ENCODE measurements around the gene ZNF638. TPM values are rescaled to one million over a fixed set of nuclear protein-coding genes. Genes with fewer than 3 reads are reported as not detected.

The ZNF638 gene
- total and polyA plus RNA-seq, 10 of the 15 experiments (the other 5 are each of a cell fraction or from before 2014, with no cell fraction given), result 37.6 to 133 (median 64.5) TPM

- no TSS peak for BruUV-seq (replicated peaks)
- H3K27ac ChIP-seq (ENCODE audit: control insufficient read depth, insufficient read depth), result no peak overlapping the region
- H3K4me2 ChIP-seq (ENCODE audit: control insufficient read depth, insufficient read depth), result no peak overlapping the region
- TF ChIP-seq SREBF2 (IDR thresholded peaks at IDR 0.05; ENCODE audit: low read length) (no peak), TAF1 (IDR thresholded peaks at IDR 0.05; ENCODE audit: borderline replicate concordance, low read depth, low read length) (no peak), HCFC1 (IDR thresholded peaks at IDR 0.05; ENCODE audit: low read length) (no peak), ZNF207 (IDR thresholded peaks at IDR 0.05; ENCODE audit: borderline replicate concordance) (no peak), ZBED1 (IDR thresholded peaks at IDR 0.05; ENCODE audit: borderline replicate concordance) (no peak), CBX5 (IDR thresholded peaks at IDR 0.05; ENCODE audit: low read depth) (no peak)
- TF ChIP-seq, protein P1, sequence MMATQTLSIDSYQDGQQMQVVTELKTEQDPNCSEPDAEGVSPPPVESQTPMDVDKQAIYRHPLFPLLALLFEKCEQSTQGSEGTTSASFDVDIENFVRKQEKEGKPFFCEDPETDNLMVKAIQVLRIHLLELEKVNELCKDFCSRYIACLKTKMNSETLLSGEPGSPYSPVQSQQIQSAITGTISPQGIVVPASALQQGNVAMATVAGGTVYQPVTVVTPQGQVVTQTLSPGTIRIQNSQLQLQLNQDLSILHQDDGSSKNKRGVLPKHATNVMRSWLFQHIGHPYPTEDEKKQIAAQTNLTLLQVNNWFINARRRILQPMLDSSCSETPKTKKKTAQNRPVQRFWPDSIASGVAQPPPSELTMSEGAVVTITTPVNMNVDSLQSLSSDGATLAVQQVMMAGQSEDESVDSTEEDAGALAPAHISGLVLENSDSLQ (IDR thresholded peaks at IDR 0.05), result no peak
- RAD21 ChIA-PET (ENCODE audit: unreplicated experiment), result no interaction called here
- DNase-seq (ENCODE audit: low read depth, low spot score) (no peak), ATAC-seq (no peak), FAIRE-seq (no peak)
- H3K27me3 ChIP-seq (replicated peaks in 1 of 2; ENCODE audit: control insufficient read depth in 2 of 2, insufficient read depth in 2 of 2, low read length in 1 of 2), result no peaks in the 10 kb centered on the region
- H3K79me2 ChIP-seq (ENCODE audit: control insufficient read depth, insufficient read depth, low read length), result peaks cover 50% of the 10 kb centered on the region
- H3K9me3 ChIP-seq (replicated peaks; ENCODE audit: control insufficient read depth, insufficient read depth, low read length), result no peaks in the 10 kb centered on the region
- no peak overlapping the region for H3K9ac ChIP-seq (ENCODE audit: control insufficient read depth, insufficient read depth, low read length)
- SMC1A ChIA-PET (ENCODE audit: uncharacterized antibody, unreplicated experiment), result interaction anchor here (0.6 to 2.7 kb wide), 3 partner anchors 12 to 289 kb away, joined by 3 to 15 read pairs (median 4); no protein-coding TSS in a partner anchor
- POLR2A ChIA-PET, result no interaction called here
- 95% methylated on average over 2 of the region's 2 CpGs for WGBS (ENCODE audit: insufficient coverage, insufficient replicate concordance, low lambda C conversion rate, missing lambda C conversion rate)
- no peak overlapping the region for H2AFZ ChIP-seq (ENCODE audit: control insufficient read depth, low read depth, low read length)
- H4K20me1 ChIP-seq (ENCODE audit: control insufficient read depth, insufficient read depth), result peaks cover 5% of the 10 kb centered on the region; the same call in 1 of the 2 replicates
- in situ Hi-C loops (cut with MboI), result no loop called here
- CTCF ChIA-PET, result interaction anchor here (6.3 kb wide), 1 partner anchor 14 kb away, joined by 50 read pairs; the partner anchor contains the start of gene ZNF638
- no peak overlapping the region for H3K4me3 ChIP-seq
- H3K36me3 ChIP-seq (ENCODE audit: control insufficient read depth in 2 of 2, insufficient read depth in 2 of 2, low read length in 1 of 2), result peaks cover 0 to 11% of the 10 kb centered on the region in 2 experiments; a peak in 3 of 4 replicates
- intact Hi-C loops (cut with micrococcal nuclease; ENCODE audit: unreplicated experiment), result no loop called here
- no peaks in the 10 kb centered on the region for H3K4me1 ChIP-seq (ENCODE audit: control insufficient read depth, insufficient read depth, low read length)
These were observed 14.5 kb downstream of the ZNF638 start for GRCh38 chr2:71346065-71346464.

DNA sequence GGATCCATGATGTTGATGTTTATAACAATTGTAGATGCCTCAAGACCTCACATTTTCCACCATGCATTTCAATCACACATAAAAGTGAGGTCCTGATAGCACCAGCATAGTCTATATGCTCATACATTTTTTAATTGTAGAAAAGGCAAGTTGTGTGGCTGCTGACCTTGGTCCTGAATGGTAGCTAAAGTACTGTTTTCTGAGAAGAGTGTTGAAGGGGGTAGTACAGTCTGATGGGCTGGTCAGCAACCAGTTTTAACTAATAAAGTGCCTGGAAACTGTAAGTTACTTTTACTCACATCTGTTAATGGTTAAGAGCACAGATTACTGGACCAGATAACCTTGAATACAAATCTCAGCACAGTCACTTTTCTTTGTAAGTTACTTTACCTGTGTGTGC, 15.9 kb downstream of the ZNF638 start:
- peaks cover 43% of the 10 kb centered on the region for H3K79me2 ChIP-seq (ENCODE audit: control insufficient read depth, insufficient read depth, low read length)
- H4K20me1 ChIP-seq (ENCODE audit: control insufficient read depth, insufficient read depth), result peaks cover 5% of the 10 kb centered on the region; the same call in 1 of the 2 replicates
- BruUV-seq (replicated peaks), result no TSS peak
- no peaks in the 10 kb centered on the region for H3K27me3 ChIP-seq (replicated peaks in 1 of 2; ENCODE audit: control insufficient read depth in 2 of 2, insufficient read depth in 2 of 2, low read length in 1 of 2)
- no peak overlapping the region for H2AFZ ChIP-seq (ENCODE audit: control insufficient read depth, low read depth, low read length)
- no peak overlapping the region for H3K4me2 ChIP-seq (ENCODE audit: control insufficient read depth, insufficient read depth)
- ATAC-seq, result peak; percentile 14; the same call in 1 of the 3 replicates
- H3K4me1 ChIP-seq (ENCODE audit: control insufficient read depth, insufficient read depth, low read length), result no peaks in the 10 kb centered on the region
- SMC1A ChIA-PET (ENCODE audit: uncharacterized antibody, unreplicated experiment), result interaction anchor here (0.7 kb wide), 1 partner anchor 897 kb away, joined by 3 read pairs; no protein-coding TSS in a partner anchor
- H3K9me3 ChIP-seq (replicated peaks; ENCODE audit: control insufficient read depth, insufficient read depth, low read length), result no peaks in the 10 kb centered on the region
- no peak for FAIRE-seq
- intact Hi-C loops (cut with micrococcal nuclease; ENCODE audit: unreplicated experiment) (no loop called here), in situ Hi-C loops (cut with MboI) (no loop called here)
- DNase-seq (ENCODE audit: low read depth, low spot score), result no peak
- POLR2A ChIA-PET, result no interaction called here
- H3K4me3 ChIP-seq, result no peak overlapping the region
- no peak overlapping the region for H3K27ac ChIP-seq (ENCODE audit: control insufficient read depth, insufficient read depth)
- CTCF ChIA-PET, result interaction anchor here (0.6 to 1.2 kb wide), 2 partner anchors 15 to 25 kb away, joined by 3 read pairs; no protein-coding TSS in a partner anchor
- H3K36me3 ChIP-seq (ENCODE audit: control insufficient read depth in 2 of 2, insufficient read depth in 2 of 2, low read length in 1 of 2), result peaks cover 0 to 11% of the 10 kb centered on the region in 2 experiments; a peak in 3 of 4 replicates
- TF ChIP-seq, protein P2, sequence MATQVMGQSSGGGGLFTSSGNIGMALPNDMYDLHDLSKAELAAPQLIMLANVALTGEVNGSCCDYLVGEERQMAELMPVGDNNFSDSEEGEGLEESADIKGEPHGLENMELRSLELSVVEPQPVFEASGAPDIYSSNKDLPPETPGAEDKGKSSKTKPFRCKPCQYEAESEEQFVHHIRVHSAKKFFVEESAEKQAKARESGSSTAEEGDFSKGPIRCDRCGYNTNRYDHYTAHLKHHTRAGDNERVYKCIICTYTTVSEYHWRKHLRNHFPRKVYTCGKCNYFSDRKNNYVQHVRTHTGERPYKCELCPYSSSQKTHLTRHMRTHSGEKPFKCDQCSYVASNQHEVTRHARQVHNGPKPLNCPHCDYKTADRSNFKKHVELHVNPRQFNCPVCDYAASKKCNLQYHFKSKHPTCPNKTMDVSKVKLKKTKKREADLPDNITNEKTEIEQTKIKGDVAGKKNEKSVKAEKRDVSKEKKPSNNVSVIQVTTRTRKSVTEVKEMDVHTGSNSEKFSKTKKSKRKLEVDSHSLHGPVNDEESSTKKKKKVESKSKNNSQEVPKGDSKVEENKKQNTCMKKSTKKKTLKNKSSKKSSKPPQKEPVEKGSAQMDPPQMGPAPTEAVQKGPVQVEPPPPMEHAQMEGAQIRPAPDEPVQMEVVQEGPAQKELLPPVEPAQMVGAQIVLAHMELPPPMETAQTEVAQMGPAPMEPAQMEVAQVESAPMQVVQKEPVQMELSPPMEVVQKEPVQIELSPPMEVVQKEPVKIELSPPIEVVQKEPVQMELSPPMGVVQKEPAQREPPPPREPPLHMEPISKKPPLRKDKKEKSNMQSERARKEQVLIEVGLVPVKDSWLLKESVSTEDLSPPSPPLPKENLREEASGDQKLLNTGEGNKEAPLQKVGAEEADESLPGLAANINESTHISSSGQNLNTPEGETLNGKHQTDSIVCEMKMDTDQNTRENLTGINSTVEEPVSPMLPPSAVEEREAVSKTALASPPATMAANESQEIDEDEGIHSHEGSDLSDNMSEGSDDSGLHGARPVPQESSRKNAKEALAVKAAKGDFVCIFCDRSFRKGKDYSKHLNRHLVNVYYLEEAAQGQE (IDR thresholded peaks at IDR 0.05; ENCODE audit: low read depth, low read length), result peak; percentile 86
- no peak for TF ChIP-seq SREBF1 (IDR thresholded peaks at IDR 0.05; ENCODE audit: low read length)
- RAD21 ChIA-PET (ENCODE audit: unreplicated experiment), result no interaction called here
- H3K9ac ChIP-seq (ENCODE audit: control insufficient read depth, insufficient read depth, low read length), result no peak overlapping the region

All from GM12878 (cell line).